ENCODE data around the gene DNAJC15.
"Not testable (repeated sequence)": the region's sequence is repeated elsewhere in the genome, so short reads cannot be mapped to it uniquely, and the experiment has no call there.

Gene DNAJC15

DNA sequence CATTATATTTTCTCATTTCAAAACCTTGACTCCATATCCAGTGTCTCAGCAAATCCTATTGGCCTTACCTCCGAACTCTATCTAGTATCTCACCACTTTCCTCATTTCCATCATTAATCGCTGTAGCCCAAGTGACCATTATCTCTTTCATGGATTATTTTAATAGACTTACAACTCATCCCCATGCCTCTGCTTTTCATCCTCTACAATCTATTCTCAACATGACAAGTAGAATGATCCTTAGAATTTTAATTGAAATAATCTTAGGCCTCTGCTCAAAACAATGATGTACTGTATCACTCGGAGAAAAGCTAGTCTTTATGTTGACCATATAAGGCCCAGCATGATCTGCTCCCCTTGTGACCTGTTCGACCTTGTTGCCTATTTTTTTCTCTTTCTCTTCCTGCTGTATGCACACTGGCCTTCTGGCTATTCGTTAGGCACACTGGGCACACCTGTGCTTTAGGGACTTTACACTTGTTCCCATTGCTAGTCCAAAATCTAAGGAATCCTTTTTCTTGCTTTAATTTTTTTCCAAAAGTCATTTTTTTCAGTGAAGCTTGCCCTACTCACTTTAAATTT is 21.4 kb downstream of the DNAJC15 start:
- FAIRE-seq (no peak), DNase-seq (ENCODE audit: low spot score) (no peak)

DNA sequence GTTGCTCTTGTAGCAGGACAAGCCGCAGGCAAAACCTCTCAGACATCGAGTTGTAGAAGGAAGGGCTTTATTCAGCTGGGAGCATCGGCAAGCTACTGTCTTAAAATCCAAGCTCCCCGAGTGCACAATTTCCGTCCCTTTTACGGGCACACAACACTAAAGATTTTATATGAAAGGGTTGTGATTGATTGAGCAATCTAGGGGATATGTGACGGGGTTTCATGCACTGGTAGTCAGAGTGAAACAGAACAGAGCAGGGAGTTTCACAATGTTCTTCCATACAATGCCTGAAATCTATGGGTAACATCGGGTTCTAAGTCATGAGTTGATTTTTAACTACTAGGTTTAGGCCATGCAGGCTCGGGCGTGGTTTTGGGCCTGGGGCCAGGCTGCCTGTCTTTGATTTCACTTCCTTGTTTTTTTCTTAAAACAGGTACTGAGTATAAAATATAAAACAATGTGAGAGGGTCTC is 22.0 kb downstream of the DNAJC15 start:
- FAIRE-seq = peak; percentile 61
- DNase-seq (ENCODE audit: low spot score) = not testable (repeated sequence)

DNA sequence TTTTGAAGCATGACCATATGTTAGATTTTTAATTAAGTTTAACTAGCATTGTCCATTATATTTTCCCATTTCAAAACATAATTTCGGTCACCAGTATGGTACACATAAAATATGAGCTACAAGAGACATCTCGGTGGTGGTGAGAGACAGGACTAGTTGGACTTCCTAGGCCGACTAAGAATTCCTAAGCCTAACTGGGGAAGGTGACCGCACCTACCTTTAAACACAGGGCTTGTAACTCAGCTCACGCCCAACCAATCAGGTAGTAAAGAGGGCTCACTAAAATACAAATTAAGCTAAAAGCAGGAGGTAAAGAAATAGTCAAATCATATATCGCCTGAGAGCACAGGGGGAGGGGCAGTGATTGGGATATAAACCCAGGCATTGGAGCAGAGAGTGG is 22.9 kb downstream of the DNAJC15 start:
- no peak for FAIRE-seq
- DNase-seq (ENCODE audit: low spot score) = no peak

DNA sequence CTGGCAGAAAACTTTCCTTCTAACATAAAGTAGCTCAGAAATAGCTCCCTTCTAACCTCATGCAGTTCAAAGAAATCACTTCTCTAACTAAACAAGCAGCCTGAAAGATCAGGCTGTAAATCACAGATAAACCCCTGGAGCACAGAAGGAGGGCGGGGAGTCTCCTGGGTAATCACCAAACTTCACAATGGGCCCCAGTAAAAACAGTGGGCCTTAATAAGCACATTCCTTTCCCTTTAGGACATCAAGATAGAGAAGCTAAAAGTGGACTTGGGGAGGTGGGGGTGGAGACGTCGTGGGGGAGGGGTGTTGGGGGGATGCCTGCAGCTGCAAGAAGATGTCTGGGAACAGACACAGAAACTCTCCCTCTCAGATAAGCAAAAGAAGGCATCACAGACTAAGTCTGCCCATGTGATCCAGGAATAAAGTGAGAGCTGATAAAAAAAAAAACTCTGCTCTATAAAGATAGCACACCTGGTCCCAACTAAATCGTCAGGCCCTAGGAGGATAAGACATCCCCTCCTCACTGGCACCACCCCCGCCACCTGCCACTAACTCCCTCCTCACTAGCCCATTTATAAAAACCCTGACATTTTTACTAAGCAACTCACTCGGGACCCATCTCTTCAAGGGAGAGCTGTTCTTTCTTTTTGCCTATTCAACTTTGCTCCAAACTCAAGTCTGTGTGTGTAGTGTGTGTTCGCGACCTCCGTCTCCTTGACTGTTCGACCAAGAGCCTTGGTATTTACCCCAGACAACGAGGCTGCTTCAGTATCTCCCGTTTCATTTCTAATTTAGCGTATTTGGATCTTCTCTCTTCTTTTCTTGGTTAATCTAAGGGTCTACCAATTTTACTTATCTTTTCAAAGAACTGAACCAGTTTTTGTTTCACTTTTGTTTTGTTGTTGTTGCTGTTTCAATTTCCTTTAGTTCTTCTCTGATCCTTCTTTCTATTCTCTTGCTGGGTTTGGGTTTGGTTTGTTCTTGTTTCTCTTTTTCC is 31.7 kb downstream of the DNAJC15 start:
- no peak for FAIRE-seq

DNA sequence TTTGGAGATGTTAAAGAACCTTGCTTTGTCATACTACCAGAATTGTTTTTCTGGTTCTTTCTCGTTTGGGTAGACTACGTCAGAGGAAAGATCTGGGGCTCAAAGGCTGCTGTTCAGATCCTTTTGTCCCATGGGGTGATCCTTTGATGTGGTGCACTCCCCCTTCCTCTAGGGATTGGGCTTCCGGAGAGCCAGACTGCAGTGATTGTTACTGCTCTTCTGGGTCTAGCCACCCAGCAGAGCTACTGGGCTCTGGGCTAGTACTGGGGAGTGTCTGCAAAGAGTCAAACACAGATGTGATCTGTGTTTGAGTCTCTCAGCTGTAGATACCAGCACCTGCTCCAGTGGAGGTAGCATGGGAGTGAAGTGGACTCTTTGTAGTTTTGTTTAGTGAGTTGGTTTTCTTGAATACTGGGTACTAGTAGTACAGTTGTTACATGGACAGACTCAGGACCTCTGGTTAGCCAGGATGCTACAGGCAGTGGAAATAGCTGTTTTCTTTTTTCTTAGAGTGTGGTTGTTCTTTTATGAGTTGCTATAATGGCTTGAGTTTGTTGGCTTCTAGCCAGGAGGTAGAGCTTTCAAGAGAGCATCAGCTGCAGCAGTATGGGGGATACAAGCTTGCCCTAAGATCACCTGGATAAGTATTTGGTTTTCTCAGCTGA is 34.4 kb downstream of the DNAJC15 start:
- no peak for DNase-seq (ENCODE audit: low spot score)
- FAIRE-seq = no peak

More for the DNA sequence above, 31.7 kb downstream of the DNAJC15 start:
- no peak for DNase-seq (ENCODE audit: low spot score)

DNA sequence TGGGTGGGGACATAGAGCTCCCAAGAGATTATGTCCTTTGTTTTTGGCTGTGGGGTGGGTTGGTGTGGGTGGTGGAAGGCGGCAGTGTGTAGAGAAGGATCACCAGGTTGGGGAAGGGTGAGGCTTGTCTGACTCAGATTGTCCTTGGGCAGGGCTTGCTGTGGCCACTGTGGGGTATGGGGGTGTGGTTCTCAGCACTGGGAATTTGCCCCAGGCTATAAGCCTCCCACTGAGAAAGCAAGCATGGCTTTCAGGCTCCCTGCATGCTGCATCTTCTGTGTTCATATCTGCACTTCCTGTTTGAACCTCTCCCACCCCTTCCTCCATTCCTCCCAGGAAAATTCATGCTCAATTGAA is 34.9 kb downstream of the DNAJC15 start:
- no peak for FAIRE-seq
- no peak for DNase-seq (ENCODE audit: low spot score)

DNA sequence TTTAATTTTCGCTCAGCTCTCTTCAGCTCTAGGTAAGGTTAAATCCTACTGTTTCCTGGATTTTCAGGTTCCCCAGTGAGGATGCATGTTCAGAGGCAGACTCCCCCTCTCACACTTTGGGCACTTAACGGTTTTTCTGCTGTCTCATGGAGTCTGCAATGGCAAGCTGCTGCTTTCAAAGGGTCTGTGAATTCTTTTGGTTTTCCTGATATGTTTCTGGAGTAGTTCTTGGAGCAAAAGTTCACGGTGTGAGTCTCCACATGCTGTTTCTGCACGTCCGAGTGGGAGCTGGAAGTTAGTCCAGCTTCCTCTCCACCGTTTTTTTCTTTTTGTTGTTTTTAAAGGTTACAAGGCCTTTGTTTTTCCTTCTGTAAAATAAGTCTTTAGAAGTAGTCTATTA is 35.4 kb downstream of the DNAJC15 start:
- no peak for DNase-seq (ENCODE audit: low spot score)
- no peak for FAIRE-seq

DNA sequence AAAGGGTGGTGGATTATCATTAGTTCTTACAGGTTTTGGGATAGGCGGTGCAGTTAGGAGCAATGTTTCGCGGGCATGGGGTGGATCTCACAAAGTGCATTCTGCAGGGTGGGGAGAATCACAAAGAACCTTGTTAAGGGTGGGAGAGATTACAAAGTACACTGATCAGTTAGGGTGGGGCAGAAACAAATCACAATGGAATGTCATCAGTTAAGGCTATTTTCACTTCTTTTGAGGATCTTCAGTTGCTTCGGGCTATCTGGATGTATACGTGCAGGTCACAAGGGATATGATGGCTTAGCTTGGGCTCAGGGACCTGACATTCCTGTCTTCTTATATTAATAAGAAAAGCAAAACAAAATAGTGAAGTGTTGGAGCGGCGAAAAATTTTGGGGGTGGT is 36.4 kb downstream of the DNAJC15 start:
- not testable (repeated sequence) for DNase-seq (ENCODE audit: low spot score); FAIRE-seq

DNA sequence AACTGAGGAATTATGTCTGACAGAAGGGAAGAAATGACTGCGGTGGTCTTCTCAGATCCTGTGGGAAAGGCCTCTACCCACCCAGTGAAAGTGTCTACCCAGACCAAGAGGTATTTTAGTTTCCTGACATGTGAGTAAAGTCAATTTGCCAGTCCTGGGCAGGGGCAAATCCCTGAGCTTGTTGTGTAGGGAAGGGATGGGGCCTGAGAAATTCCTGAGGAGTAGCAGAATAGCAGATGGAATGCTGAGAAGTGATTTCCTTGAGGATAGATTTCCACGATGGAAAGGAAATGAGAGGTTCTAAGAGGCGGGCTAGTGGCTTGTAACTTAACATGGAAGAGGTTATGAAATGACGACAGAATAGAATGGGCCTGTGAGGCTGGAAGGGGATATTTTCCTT is 37.4 kb downstream of the DNAJC15 start:
- DNase-seq (ENCODE audit: low spot score); FAIRE-seq: not testable (repeated sequence)

DNA sequence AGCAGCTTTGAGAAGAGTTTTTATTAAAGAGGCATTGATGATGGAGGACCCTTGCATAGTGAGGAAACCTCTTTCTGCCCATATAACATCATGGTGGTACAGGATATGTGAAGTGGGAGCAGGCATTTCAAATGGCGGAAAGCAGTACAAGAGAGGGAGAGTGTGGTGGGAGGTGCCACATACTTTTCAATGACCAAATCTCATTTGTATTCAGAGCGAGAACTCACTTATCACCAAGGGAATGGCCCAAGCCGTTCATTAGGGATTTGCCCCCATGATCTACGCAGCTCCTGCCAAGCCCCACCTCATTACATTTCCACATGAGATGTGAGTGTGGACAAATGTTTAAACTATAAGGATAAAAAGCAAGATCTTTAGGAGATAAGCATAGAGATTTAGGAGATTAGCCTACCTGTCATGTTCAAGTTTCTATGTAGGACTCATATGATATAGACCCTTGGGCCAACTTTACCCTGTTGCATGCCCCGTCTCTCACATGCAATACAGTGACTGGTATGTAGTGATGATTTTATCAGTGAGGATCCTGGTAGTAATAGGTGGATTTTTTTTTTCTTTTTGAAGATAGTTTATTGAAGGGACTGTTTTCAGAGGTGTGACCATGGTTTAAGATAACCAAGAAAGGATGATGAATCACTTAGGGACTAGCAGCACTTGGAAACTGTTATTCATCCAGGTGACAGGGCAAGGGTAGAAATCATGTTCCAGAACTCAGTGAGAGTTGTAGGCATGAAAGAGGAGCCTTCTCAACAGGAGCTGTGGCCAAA is 38.3 kb downstream of the DNAJC15 start:
- FAIRE-seq (no peak), DNase-seq (ENCODE audit: low spot score) (no peak)

DNA sequence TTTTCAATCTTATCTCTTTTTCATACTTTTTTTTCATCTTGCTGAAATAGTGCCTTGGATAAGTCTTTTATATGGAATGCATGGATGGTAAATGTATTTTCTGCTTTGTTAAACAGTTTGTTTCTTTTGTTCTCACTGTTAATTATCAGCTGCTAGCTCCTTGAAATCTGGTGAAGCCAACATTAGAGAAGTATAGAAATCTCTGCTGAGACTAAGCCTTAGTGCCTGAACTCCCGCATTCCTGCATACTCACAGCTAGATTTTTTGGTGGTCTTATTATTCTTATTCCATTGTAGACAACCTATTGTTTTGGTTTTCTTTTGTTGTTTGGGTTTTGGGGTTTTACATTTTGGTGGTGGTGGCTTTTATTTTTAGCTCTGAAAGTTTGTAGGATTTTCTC is 48.4 kb downstream of the DNAJC15 start:
- no peak for DNase-seq (ENCODE audit: low spot score)
- no peak for FAIRE-seq

DNA sequence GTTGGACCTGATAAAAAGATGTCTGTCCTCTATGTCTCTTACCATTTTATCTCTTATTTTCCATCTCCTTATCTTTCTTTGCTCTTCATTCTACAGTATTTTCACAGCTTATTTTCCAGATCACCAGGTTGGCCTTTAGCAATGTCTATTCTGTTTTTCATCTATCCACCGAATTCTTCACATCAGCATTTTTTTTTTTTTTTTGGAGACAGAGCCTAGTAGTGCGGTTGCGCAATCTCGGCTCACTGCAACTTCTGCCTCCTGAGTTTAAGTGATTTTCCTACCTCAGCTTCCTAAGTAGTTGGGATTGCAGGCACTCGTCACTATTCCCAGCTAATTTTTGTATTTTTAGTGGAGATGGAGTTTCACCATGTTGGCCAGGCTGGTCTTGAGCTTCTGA is 49.0 kb downstream of the DNAJC15 start:
- FAIRE-seq (no peak), DNase-seq (ENCODE audit: low spot score) (no peak)

DNA sequence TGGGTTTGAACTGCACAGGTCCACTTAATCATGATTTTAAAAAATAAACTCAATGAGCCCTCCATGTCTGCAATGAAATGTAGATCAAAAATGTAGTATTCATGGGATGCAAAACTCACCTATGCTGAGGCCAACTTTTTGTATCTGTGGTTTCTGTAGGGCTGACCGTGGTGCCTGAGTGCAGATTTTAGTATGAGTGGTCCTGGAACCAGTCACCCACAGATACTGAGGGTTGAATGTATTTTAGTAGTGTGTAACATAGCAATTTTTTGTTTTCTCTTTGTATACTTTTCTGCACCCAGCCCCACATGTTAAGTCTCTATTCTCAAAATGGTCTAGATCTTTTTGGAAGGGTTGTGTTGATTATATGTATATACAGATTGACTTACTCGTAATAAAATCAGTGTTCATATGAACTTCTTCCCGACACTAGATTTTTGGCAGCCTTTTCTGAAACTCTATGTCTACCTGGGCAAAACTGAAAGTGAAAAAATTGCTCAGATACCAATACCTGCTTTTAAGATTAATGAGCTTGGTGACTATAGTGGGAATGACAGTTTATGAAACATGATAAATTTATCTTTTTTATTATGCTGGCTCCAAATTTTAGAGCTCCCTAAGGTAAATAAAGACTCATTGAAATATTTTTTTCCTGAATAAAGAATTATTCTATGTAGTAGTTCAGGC is 51.6 kb downstream of the DNAJC15 start:
- FAIRE-seq (no peak), DNase-seq (ENCODE audit: low spot score) (no peak)

DNA sequence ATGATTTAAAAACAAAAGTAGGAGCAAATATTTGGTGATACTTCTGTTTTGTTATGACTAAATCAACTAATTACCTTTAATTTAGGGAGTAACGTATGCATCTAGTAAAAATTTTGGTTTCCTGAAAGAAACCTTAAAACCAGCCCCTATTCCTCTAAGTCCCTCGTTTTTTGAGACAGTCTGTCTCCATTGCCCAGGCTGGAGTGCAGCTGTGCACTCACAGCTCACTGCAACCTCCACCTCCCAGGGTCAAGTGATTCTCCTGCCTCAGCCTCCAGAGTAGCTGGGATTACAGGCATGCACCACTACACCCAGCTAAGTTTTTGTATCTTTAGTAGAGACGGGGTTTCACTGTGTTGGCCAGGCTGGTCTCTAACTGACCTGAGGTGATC is 52.1 kb downstream of the DNAJC15 start:
- DNase-seq (ENCODE audit: low spot score); FAIRE-seq: not testable (repeated sequence)

DNA sequence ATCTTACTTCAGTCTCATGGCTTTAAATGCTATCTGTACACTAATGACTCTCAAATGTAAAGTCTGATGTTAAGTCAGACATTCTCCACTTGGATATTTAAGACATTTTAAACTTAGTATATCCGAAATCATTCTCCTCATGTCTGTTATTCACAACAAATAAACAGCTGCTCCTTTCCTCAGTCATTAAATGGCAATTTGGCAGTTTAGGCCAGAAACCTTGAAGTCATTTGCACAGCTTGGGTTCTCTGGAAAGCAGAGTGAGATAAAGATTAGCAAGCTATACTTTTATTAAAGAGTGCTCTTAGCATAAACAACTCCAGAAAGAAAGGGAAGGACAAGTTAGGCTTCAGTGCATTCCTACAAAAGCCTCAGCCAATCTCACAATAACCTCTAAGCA is 53.7 kb downstream of the DNAJC15 start:
- FAIRE-seq (no peak), DNase-seq (ENCODE audit: low spot score) (no peak)

DNA sequence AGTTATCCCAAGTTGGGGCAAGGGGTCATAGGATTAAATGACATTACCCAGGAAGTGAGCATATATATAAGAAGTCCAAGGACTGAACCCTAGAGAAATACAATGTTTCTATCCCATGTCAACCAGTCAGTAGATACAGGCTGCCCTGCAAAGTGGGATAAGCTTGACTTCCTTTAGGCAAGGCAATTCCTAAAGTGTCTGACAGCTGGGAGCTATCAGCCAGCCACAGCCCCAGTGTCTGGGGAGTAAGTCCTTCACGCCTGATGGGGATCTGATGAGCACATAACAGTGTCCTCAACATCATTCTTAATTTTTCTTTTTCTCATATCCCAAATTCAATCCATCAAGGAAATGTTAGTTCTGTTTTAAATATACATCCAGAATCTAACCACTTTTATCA is 54.1 kb downstream of the DNAJC15 start:
- no peak for DNase-seq (ENCODE audit: low spot score)

DNA sequence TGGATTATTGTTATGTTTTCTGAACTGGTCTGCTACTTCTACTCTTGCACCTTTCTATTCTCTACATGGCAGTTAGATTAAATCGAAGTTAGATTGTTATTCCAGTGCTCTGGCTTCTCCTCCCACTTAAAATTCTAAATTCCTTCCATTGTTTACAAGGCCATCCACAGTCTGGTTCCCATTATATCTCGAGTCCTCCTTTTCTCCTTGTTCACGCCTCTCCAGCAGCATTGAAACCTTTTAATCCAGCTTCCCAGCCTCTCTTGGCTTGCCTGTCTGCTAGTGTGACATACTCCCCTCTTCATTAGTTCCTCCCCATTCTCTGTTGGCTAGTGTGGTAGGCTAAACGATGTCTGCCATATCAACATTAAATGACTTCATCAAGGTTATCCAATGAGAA is 54.5 kb downstream of the DNAJC15 start:
- FAIRE-seq (no peak), DNase-seq (ENCODE audit: low spot score) (no peak)

More for the DNA sequence above, 54.1 kb downstream of the DNAJC15 start:
- no peak for FAIRE-seq

DNA sequence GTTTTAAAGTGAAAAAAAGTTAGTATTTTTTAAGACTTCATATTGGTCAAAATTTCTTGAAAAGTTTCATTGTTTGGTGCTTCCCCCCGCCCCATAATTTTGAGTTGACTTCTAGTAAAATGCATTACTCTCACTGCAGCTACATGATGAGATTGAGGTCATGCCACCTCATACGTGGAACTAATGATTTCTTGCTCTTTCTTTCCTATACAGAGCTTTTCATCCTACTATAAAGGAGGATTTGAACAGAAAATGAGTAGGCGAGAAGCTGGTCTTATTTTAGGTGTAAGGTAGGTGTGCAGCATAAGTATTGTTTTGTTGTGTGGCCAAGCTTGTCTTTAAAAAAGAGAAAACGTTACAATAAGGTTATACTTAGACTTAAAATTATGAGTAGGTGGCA is 55.0 kb downstream of the DNAJC15 start:
- DNase-seq (ENCODE audit: low spot score) (no peak), FAIRE-seq (no peak)

DNA sequence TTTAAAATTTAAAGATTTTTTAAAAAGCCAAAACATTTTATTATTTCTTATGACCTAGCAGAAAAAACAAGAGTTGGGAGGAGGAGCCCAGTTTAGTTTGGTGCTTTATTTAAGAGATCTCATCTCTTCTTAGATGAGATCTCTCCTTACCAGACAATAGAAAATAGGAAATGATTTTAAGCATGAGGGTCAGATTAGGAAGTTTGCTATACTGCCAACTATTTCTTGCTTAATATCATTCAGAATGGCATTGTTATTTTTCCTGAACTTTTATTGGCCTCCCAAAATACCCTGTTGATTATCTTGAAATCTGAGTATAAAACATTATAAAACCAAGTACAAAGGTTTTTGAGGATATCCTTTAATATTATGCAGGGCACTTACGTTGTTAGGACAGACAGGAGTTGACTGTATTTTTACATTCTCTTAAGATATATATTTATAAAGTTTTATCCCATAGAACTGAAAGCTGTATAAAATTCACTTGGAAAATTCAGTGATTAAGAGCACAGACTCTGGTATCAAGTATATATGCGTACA is 56.1 kb downstream of the DNAJC15 start:
- FAIRE-seq (no peak), DNase-seq (ENCODE audit: low spot score) (no peak)

DNA sequence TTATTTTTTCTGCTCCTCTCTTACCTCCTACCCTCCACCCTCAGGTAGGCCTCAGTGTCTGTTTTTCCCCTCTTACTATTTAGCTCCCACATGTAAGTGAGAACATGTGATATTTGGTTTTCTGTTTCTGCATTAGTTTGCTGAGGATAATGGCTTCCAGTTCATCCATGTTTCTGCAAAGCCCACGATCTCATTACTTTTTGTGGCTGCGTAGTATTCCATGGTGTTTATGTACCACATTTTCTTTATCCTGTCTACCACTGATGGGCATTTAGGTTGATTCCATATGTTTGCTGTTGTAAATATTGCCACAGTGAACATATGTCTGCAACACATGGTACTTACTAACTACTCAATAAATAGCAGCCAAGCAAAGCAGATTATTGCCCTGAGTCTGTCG is 56.8 kb downstream of the DNAJC15 start:
- FAIRE-seq = no peak
- DNase-seq (ENCODE audit: low spot score) = no peak

All from RCC 7860 (cell line).